Endothelial cell of umbilical vein (primary cell): ENCODE results near the gene SLC49A3. TPM values are rescaled to one million over a fixed set of nuclear protein-coding genes. Genes with fewer than 3 reads are reported as not detected.

Experiments
- BruUV-seq: library from RNA; stranded (reverse); fragments of 400-500 nt; replicated peaks from 2 replicates; lab custom pipeline; 2021; lab: Mats Ljungman, UMichigan
- CTCF ChIA-PET: fragments of 300-600, 350-600 bp; sonication (Branson Sonifier 250); formaldehyde crosslinking; loops from one replicate; lab custom pipeline; 2021; ENCODE audit warnings: antibody characterized with exemption, inconsistent platforms; lab: Charles Lee
- POLR2A ChIA-PET: fragments of 300-600, 350-600 bp; sonication (Branson Sonifier 250); formaldehyde crosslinking; loops from one replicate; lab custom pipeline; 2021; ENCODE audit warnings: antibody characterized with exemption, inconsistent platforms; lab: Charles Lee
- DNase-seq: peaks from one replicate; pipeline ENCODE4 v3.0.0-alpha.2; 2011; ENCODE audit warnings: low read depth, low spot score
- FAIRE-seq: peaks from 2 replicates; lab custom pipeline; 2011; peaks lifted over from hg19 to GRCh38; lab: Jason Lieb, UNC
- H2AFZ ChIP-seq: 2 replicates; pipeline ENCODE4 v1.6.0; 2012; ENCODE audit warnings: low read depth, low read length, control low read depth, inconsistent platforms
- H3K27ac ChIP-seq: 2 replicates; pipeline ENCODE4 v1.5.1; 2011; ENCODE audit warnings: low read depth, mild to moderate bottlenecking, control low read depth, low read length, moderate library complexity; ENCODE audit not compliant: insufficient read depth
- H3K27me3 ChIP-seq, 2 experiments: 2 replicates each; pipeline versions ENCODE4 v1.6.0 to v1.6.1; 2011; ENCODE audit warnings: low read length in 2 of 2, mixed read lengths in 1 of 2; ENCODE audit not compliant: control insufficient read depth in 2 of 2, insufficient read depth in 2 of 2
- H3K36me3 ChIP-seq, 2 experiments: 2 replicates in 1 of 2; 3 replicates in 1 of 2; pipeline ENCODE4 v1.5.1; 2011; ENCODE audit warnings: low read length in 2 of 2, mild to moderate bottlenecking in 1 of 2, moderate library complexity in 1 of 2; ENCODE audit not compliant: control insufficient read depth in 2 of 2, insufficient read depth in 2 of 2; ENCODE audit errors: extremely low read depth in 1 of 2
- H3K4me1 ChIP-seq: 3 replicates; pipeline ENCODE4 v1.5.1; 2011; ENCODE audit warnings: mild to moderate bottlenecking, low read length; ENCODE audit not compliant: control insufficient read depth, insufficient read depth; ENCODE audit errors: extremely low read depth
- H3K4me2 ChIP-seq: 2 replicates; pipeline ENCODE4 v1.6.1; 2011; ENCODE audit warnings: low read length, control low read depth, mixed read lengths; ENCODE audit not compliant: insufficient read depth
- H3K4me3 ChIP-seq, 3 experiments: fragments of 200-600 bp in 1 of 3; sonication (generic), shearing (Covaris generic) in 1 of 3; replicated peaks in 1 of 3; 2 replicates each; pipeline ENCODE4 v1.5.1; 2011 to 2016; ENCODE audit warnings: control low read depth in 3 of 3, low read length in 3 of 3, mild to moderate bottlenecking in 2 of 3, inconsistent platforms in 1 of 3, low read depth in 1 of 3, moderate library complexity in 1 of 3; ENCODE audit not compliant: insufficient read depth in 1 of 3
- H3K79me2 ChIP-seq: 2 replicates; pipeline ENCODE4 v1.6.0; 2012; ENCODE audit warnings: low read length, inconsistent platforms; ENCODE audit not compliant: control insufficient read depth, insufficient read depth
- H3K9ac ChIP-seq: replicated peaks from 2 replicates; pipeline ENCODE3; 2011; ENCODE audit warnings: low read length, control low read depth; ENCODE audit not compliant: insufficient read depth; ENCODE audit errors: extremely low read depth
- H3K9me1 ChIP-seq: replicated peaks from 3 replicates; pipeline ENCODE4 v1.6.0; 2011; ENCODE audit warnings: mild to moderate bottlenecking, low read length; ENCODE audit not compliant: control insufficient read depth, insufficient read depth; ENCODE audit errors: extremely low read depth
- H3K9me3 ChIP-seq: replicated peaks from 2 replicates; pipeline ENCODE4 v1.5.1; 2012; ENCODE audit warnings: low read length, inconsistent platforms; ENCODE audit not compliant: control insufficient read depth, insufficient read depth
- H4K20me1 ChIP-seq: replicated peaks from 2 replicates; pipeline ENCODE3; 2011; ENCODE audit warnings: mild to moderate bottlenecking, low read length; ENCODE audit not compliant: control insufficient read depth, insufficient read depth; ENCODE audit errors: extremely low read depth
- CTCF ChIP-seq, 2 donors: IDR thresholded peaks; 1 replicate in 1 of 2; 2 replicates in 1 of 2; pipeline ENCODE4 v1.5.1; 2011; ENCODE audit warnings: low read length in 2 of 2, mild to moderate bottlenecking in 2 of 2, moderate library complexity in 2 of 2, control low read depth in 1 of 2, inconsistent platforms in 1 of 2, low read depth in 1 of 2; ENCODE audit not compliant: insufficient read depth in 1 of 2; ENCODE audit errors: extremely low read depth in 1 of 2
- EZH2 ChIP-seq: IDR thresholded peaks from 2 replicates; pipeline ENCODE4 v1.6.1; 2012; ENCODE audit warnings: borderline replicate concordance, low read depth, mild to moderate bottlenecking, moderate library complexity, low read length, inconsistent platforms; ENCODE audit not compliant: severe bottlenecking
- FOS ChIP-seq: IDR thresholded peaks from 2 replicates; pipeline ENCODE4 v1.6.1; 2011; ENCODE audit warnings: mild to moderate bottlenecking, low read length, moderate library complexity, borderline replicate concordance; ENCODE audit not compliant: insufficient read depth
- GATA2 ChIP-seq: IDR thresholded peaks from 2 replicates; pipeline ENCODE4 v1.7.0; 2011; ENCODE audit warnings: low read depth, mild to moderate bottlenecking, moderate library complexity, mixed read lengths, low read length; ENCODE audit not compliant: insufficient read length, insufficient read depth
- JUN ChIP-seq: IDR thresholded peaks from 2 replicates; pipeline ENCODE4 v1.6.1; 2011; ENCODE audit warnings: borderline replicate concordance, low read depth; ENCODE audit not compliant: insufficient read length, insufficient read depth
- MAX ChIP-seq: IDR thresholded peaks from 2 replicates; pipeline ENCODE4 v1.6.1; 2011; ENCODE audit not compliant: insufficient read depth, insufficient read length
- MYC ChIP-seq: IDR thresholded peaks from one replicate; pipeline ENCODE4 v1.6.1; 2011; ENCODE audit warnings: mild to moderate bottlenecking, low read depth, low read length
- POLR2A ChIP-seq: IDR thresholded peaks from 2 replicates; pipeline ENCODE4 v1.6.1; 2012; ENCODE audit warnings: low read depth, mild to moderate bottlenecking, control low read depth, low read length
- POLR2AphosphoS5 ChIP-seq: IDR thresholded peaks from 2 replicates; pipeline ENCODE4 v1.6.1; 2012; ENCODE audit warnings: low read depth, mild to moderate bottlenecking, control low read depth, low read length, moderate library complexity; ENCODE audit not compliant: insufficient read depth
- dilution Hi-C: fragments of 300-500 bp; cut with MboI; formaldehyde crosslinking; loops from one replicate; pipeline ENCODE4 v1.15.0; 2019; ENCODE audit warnings: low sequenced_read_pairs; ENCODE audit not compliant: extremely low pct_ligation_motif_present
- intact Hi-C: fragments of 100-400 bp; cut with micrococcal nuclease; formaldehyde crosslinking; loops from one replicate; pipeline ENCODE4 v1.10.0; 2022
- polyA plus RNA-seq, 4 experiments: library from polyadenylated mRNA; depleted of rRNA in 3 of 4; stranded (reverse) in 3 of 4; unstranded in 1 of 4; fragments of >200 nt; gene quantifications; 2 replicates each; pipeline versions ENCODE4 v1.2.1 to v1.2.3, GENCODE V29; 2011 to 2012; ENCODE audit warnings: missing spikeins in 1 of 4
- total RNA-seq: library from RNA; stranded (reverse); gene quantifications from 2 replicates; pipeline ENCODE4 v1.2.3, GENCODE V29; 2021

SLC49A3 gene
- total and polyA plus RNA-seq, 2 donors (not counting 3 experiments of a cell fraction or from before 2014, with no cell fraction given), result 4.2 to 11.5 TPM

- dilution Hi-C loops (no loop called here), intact Hi-C loops (no loop called here)
- TF ChIP-seq POLR2A, result no peak
- no peak for TF ChIP-seq POLR2AphosphoS5
- no peak for TF ChIP-seq MAX
- no peak for TF ChIP-seq MYC
- no peak for TF ChIP-seq GATA2
- no peak for TF ChIP-seq JUN
- no peak for TF ChIP-seq CTCF (IDR thresholded peaks at IDR 0.05; ENCODE audit: extremely low read depth in 1 of 2, insufficient read depth in 1 of 2, low read depth in 1 of 2, low read length in 2 of 2)
- TF ChIP-seq FOS, result no peak
- TF ChIP-seq EZH2, result no peak
- no TSS peak for BruUV-seq
- no peaks in the 10 kb centered on the region for H3K79me2 ChIP-seq
- H3K9me1 ChIP-seq, result no peaks in the 10 kb centered on the region
- DNase-seq (no peak), FAIRE-seq (no peak)
- no peaks in the 10 kb centered on the region for H3K4me1 ChIP-seq
- no peak overlapping the region for H3K4me2 ChIP-seq
- no peak overlapping the region for H3K9ac ChIP-seq
- no peaks in the 10 kb centered on the region for H3K36me3 ChIP-seq
- H3K9me3 ChIP-seq, result no peaks in the 10 kb centered on the region
- H2AFZ ChIP-seq, result no peak overlapping the region
- no peaks in the 10 kb centered on the region for H3K27me3 ChIP-seq
- H3K27ac ChIP-seq, result no peak overlapping the region
- ChIA-PET POLR2A (no interaction called here), CTCF (interaction anchor here (0.9 to 1.8 kb wide), 2 partner anchors 17 to 456 kb away, joined by 3 to 10 read pairs; no protein-coding TSS in a partner anchor)
- no peaks in the 10 kb centered on the region for H4K20me1 ChIP-seq
- no peak overlapping the region for H3K4me3 ChIP-seq
Observed at GRCh38 chr4:700587-701264, 11.8 kb upstream of the SLC49A3 start.
